T47D (cell line): ENCODE results near the gene TRPV5.

Experiments
- DNase-seq, 2 experiments: peaks; one replicate each; pipeline versions ENCODE4 v3.0.0 to v3.0.0-alpha.2; 2011 to 2012; ENCODE audit warnings: low read depth in 1 of 2, low spot score in 1 of 2
- JUND ChIP-seq: IDR thresholded peaks from 2 replicates; pipeline ENCODE4 v1.6.1; 2012; ENCODE audit warnings: low read depth
- in situ Hi-C: cut with HindIII; loops from 2 replicates; pipeline ENCODE4 v1.10.0; 2016; ENCODE audit warnings: low sequenced_read_pairs, low pct_unique_long_range_greater_than_20kb

The TRPV5 gene

GRCh38 chr7:142914121-142914520 is 19.4 kb downstream of the TRPV5 start:
- no peak for TF ChIP-seq JUND
- DNase-seq: peak in 1 of 2 experiments; percentile 48
- in situ Hi-C loops: no loop called here

- TF ChIP-seq JUND: no peak
- in situ Hi-C loops: no loop called here
- no peak for DNase-seq
Measured at GRCh38 chr7:142913566-142913965, 20.0 kb downstream of the TRPV5 start.

GRCh38 chr7:142913051-142913450 is 20.5 kb downstream of the TRPV5 start:
- DNase-seq: no peak
- in situ Hi-C loops: no loop called here
- no peak for TF ChIP-seq JUND

- in situ Hi-C loops: no loop called here
- TF ChIP-seq JUND: no peak
- no peak for DNase-seq
Measured at GRCh38 chr7:142910481-142910880, 23.1 kb downstream of the TRPV5 start.

GRCh38 chr7:142910031-142910433 is 23.5 kb downstream of the TRPV5 start:
- DNase-seq: no peak
- no peak for TF ChIP-seq JUND
- in situ Hi-C loops: no loop called here

- in situ Hi-C loops: no loop called here
- no peak for DNase-seq
- no peak for TF ChIP-seq JUND
Measured at GRCh38 chr7:142908921-142909890, 24.3 kb downstream of the TRPV5 start.

- no peak for DNase-seq
- in situ Hi-C loops: no loop called here
- TF ChIP-seq JUND: no peak
Measured at GRCh38 chr7:142908290-142908689, 25.3 kb downstream of the TRPV5 start.

GRCh38 chr7:142906643-142907042 is 26.9 kb downstream of the TRPV5 start:
- TF ChIP-seq JUND: no peak
- in situ Hi-C loops: no loop called here
- no peak for DNase-seq

GRCh38 chr7:142905759-142906158 is 27.8 kb downstream of the TRPV5 start:
- DNase-seq: no peak
- in situ Hi-C loops: no loop called here
- TF ChIP-seq JUND: no peak

- in situ Hi-C loops: no loop called here
- no peak for TF ChIP-seq JUND
- DNase-seq: no peak
Measured at GRCh38 chr7:142904128-142904527, 29.4 kb downstream of the TRPV5 start.

GRCh38 chr7:142901426-142902259 is 31.9 kb downstream of the TRPV5 start:
- peak in 1 of 2 experiments; percentile 84 for DNase-seq
- in situ Hi-C loops: no loop called here
- no peak for TF ChIP-seq JUND

GRCh38 chr7:142899661-142900060 is 33.9 kb downstream of the TRPV5 start:
- DNase-seq: no peak
- in situ Hi-C loops: no loop called here
- no peak for TF ChIP-seq JUND

GRCh38 chr7:142898377-142899170 is 35.0 kb downstream of the TRPV5 start:
- no peak for DNase-seq
- TF ChIP-seq JUND: no peak
- in situ Hi-C loops: no loop called here
